Aorta (tissue), 4 donors: ENCODE data around the gene TMEM106C. TPM values are rescaled to one million over a fixed set of nuclear protein-coding genes. Genes with fewer than 3 reads are reported as not detected.

ENCODE experiments used
- polyA plus RNA-seq, 2 donors: library from polyadenylated mRNA; stranded (reverse); fragments of 200-250 nt; gene quantifications; one replicate each; pipeline ENCODE4 v1.2.3, GENCODE V29; 2013
- total RNA-seq, 2 donors: library from RNA; stranded (reverse); fragmentation: NEBNext Ultra II Directional; extraction: Animal tissue kit (Norgen Biotek cat#: 25700); gene quantifications; one replicate each; pipeline ENCODE4 v1.2.1, GENCODE V29; 2021
- donor health status: healthy with polysubstance abuse.
- donor health status: Bipolar disorder and iron deficiency.
- donor health status: DM: no; HTN: no; CAD: no.
- donor health status: DM: yes; HTN: yes; CAD: no.

The TMEM106C gene
- total and polyA plus RNA-seq, 4 donors = 56.3 to 220 (median 69.5) TPM

Other genes starting within 250 kb of the TMEM106C start
- gene ENDOU, start 238.1 kb upstream of the TMEM106C start, total RNA-seq = 1 to 10 TPM in 1 of 2 donors, under 1 TPM in 1; 0.29 to 1.7 TPM
- gene ENDOU, start 238.1 kb upstream of the TMEM106C start, polyA plus RNA-seq = under 1 TPM in 1 of 2 donors, not detected in 1; 0.74 TPM
- 100 to 1,000 TPM in 1 of 2 donors, 10 to 100 TPM in 1; 39.2 to 139 TPM for gene RAPGEF3, start 204.7 kb upstream of the TMEM106C start, total RNA-seq
- 100 to 1,000 TPM in 1 of 2 donors, 1 to 10 TPM in 1; 3.1 to 149 TPM for gene RAPGEF3, start 204.7 kb upstream of the TMEM106C start, polyA plus RNA-seq
- gene SLC48A1, start 190.4 kb upstream of the TMEM106C start, total RNA-seq = 10 to 100 TPM; 35.7 to 51.3 TPM
- 10 to 100 TPM; 19.7 to 33.6 TPM for gene SLC48A1, start 190.4 kb upstream of the TMEM106C start, polyA plus RNA-seq
- 100 to 1,000 TPM; 144 to 192 TPM for gene HDAC7, start 143.7 kb upstream of the TMEM106C start, total RNA-seq
- gene HDAC7, start 143.7 kb upstream of the TMEM106C start, polyA plus RNA-seq = 10 to 100 TPM; 17.0 to 93.4 TPM
- gene VDR, start 58.6 kb upstream of the TMEM106C start, total RNA-seq = 1 to 10 TPM; 7.9 to 9.3 TPM
- 1 to 10 TPM; 2.2 to 7.0 TPM for gene VDR, start 58.6 kb upstream of the TMEM106C start, polyA plus RNA-seq
- not detected for gene COL2A1, start 40.9 kb downstream of the TMEM106C start, total RNA-seq
- gene COL2A1, start 40.9 kb downstream of the TMEM106C start, polyA plus RNA-seq = not detected
- 10 to 100 TPM; 20.6 to 23.0 TPM for gene SENP1, start 142.5 kb downstream of the TMEM106C start, total RNA-seq
- 1 to 10 TPM; 6.0 to 6.3 TPM for gene SENP1, start 142.5 kb downstream of the TMEM106C start, polyA plus RNA-seq
- gene PFKM, start 155.8 kb downstream of the TMEM106C start, total RNA-seq = 10 to 100 TPM; 52.2 to 68.8 TPM
- 10 to 100 TPM; 22.3 to 58.5 TPM for gene PFKM, start 155.8 kb downstream of the TMEM106C start, polyA plus RNA-seq
- 10 to 100 TPM; 32.8 to 34.2 TPM for gene ASB8, start 193.9 kb downstream of the TMEM106C start, total RNA-seq
- 10 to 100 TPM; 20.7 to 25.6 TPM for gene ASB8, start 193.9 kb downstream of the TMEM106C start, polyA plus RNA-seq
- gene CCDC184, start 220.0 kb downstream of the TMEM106C start, total RNA-seq = 1 to 10 TPM; 1.1 to 2.2 TPM
- gene CCDC184, start 220.0 kb downstream of the TMEM106C start, polyA plus RNA-seq = 1 to 10 TPM in 1 of 2 donors, under 1 TPM in 1; 0.63 to 2.8 TPM
- gene OR10AD1, start 239.7 kb downstream of the TMEM106C start, total RNA-seq = not detected
- not detected for gene OR10AD1, start 239.7 kb downstream of the TMEM106C start, polyA plus RNA-seq